Activated T-cell treated with anti-CD3 and anti-CD28 coated beads, Interleukin-2, amount 50 U/mL, for 24 hours (primary cell): ENCODE measurements around the gene DMWD.
"Not testable (repeated sequence)": the region's sequence is repeated elsewhere in the genome, so short reads cannot be mapped to it uniquely, and the experiment has no call there.

Experiments
- DNase-seq: peaks from one replicate; pipeline ENCODE4 v3.0.0-alpha.2; 2020
- H3K27ac Mint-ChIP-seq: 2 replicates; pipeline ENCODE4 v1.8.0; 2020; ENCODE audit warnings: mild to moderate bottlenecking, mixed read lengths
- H3K27me3 Mint-ChIP-seq: 2 replicates; pipeline ENCODE4 v1.8.0; 2020; ENCODE audit warnings: mixed read lengths
- H3K36me3 Mint-ChIP-seq: 2 replicates; pipeline ENCODE4 v1.8.0; 2020; ENCODE audit warnings: low read depth, mixed read lengths
- H3K4me1 Mint-ChIP-seq: 2 replicates; pipeline ENCODE4 v1.8.0; 2020; ENCODE audit warnings: low read depth, mixed read lengths
- H3K4me3 Mint-ChIP-seq: 2 replicates; pipeline ENCODE4 v1.8.0; 2020; ENCODE audit warnings: mild to moderate bottlenecking, moderate library complexity, mixed read lengths
- H3K9me3 Mint-ChIP-seq: 2 replicates; pipeline ENCODE4 v1.8.0; 2020; ENCODE audit warnings: mixed read lengths

DMWD gene

GRCh38 chr19:45764945-45765701, 27.5 kb downstream of the DMWD start:
- H3K36me3 Mint-ChIP-seq: no peaks in the 10 kb centered on the region
- peaks cover 10% of the 10 kb centered on the region for H3K4me1 Mint-ChIP-seq
- H3K27me3 Mint-ChIP-seq: peaks cover 32% of the 10 kb centered on the region
- no peaks in the 10 kb centered on the region for H3K9me3 Mint-ChIP-seq
- no peak overlapping the region for H3K27ac Mint-ChIP-seq
- no peak overlapping the region for H3K4me3 Mint-ChIP-seq
- DNase-seq: no peak

- Mint-ChIP-seq H3K36me3 (no peaks in the 10 kb centered on the region), H3K27me3 (peaks cover 32% of the 10 kb centered on the region), H3K4me1 (peaks cover 5% of the 10 kb centered on the region), H3K4me3 (no peak overlapping the region), H3K27ac (no peak overlapping the region), H3K9me3 (no peaks in the 10 kb centered on the region)
- no peak for DNase-seq
Observed at GRCh38 chr19:45764475-45764874, 28.2 kb downstream of the DMWD start.

GRCh38 chr19:45763691-45764294, 28.9 kb downstream of the DMWD start:
- peaks cover 3% of the 10 kb centered on the region for H3K4me1 Mint-ChIP-seq

GRCh38 chr19:45762870-45763631, 29.6 kb downstream of the DMWD start:
- H3K27me3 Mint-ChIP-seq: peaks cover 28% of the 10 kb centered on the region
- H3K36me3 Mint-ChIP-seq: no peaks in the 10 kb centered on the region
- no peak for DNase-seq

More at GRCh38 chr19:45763691-45764294, 28.9 kb downstream of the DMWD start:
- DNase-seq: no peak
- H3K27ac Mint-ChIP-seq: no peak overlapping the region
- no peaks in the 10 kb centered on the region for H3K36me3 Mint-ChIP-seq
- no peaks in the 10 kb centered on the region for H3K9me3 Mint-ChIP-seq
- peaks cover 30% of the 10 kb centered on the region for H3K27me3 Mint-ChIP-seq
- H3K4me3 Mint-ChIP-seq: no peak overlapping the region

GRCh38 chr19:45761714-45762113, 30.9 kb downstream of the DMWD start:
- Mint-ChIP-seq H3K4me3 (no peak overlapping the region), H3K4me1 (no peaks in the 10 kb centered on the region), H3K27me3 (peaks cover 19% of the 10 kb centered on the region), H3K36me3 (no peaks in the 10 kb centered on the region), H3K27ac (no peak overlapping the region), H3K9me3 (no peaks in the 10 kb centered on the region)
- no peak for DNase-seq

More at GRCh38 chr19:45762870-45763631, 29.6 kb downstream of the DMWD start:
- H3K27ac Mint-ChIP-seq: no peak overlapping the region
- no peaks in the 10 kb centered on the region for H3K9me3 Mint-ChIP-seq
- no peak overlapping the region for H3K4me3 Mint-ChIP-seq
- peaks cover under 1% of the 10 kb centered on the region for H3K4me1 Mint-ChIP-seq

GRCh38 chr19:45758921-45759320, 33.7 kb downstream of the DMWD start:
- no peak for DNase-seq
- H3K27me3 Mint-ChIP-seq: no peaks in the 10 kb centered on the region
- H3K9me3 Mint-ChIP-seq: no peaks in the 10 kb centered on the region
- H3K4me3 Mint-ChIP-seq: no peak overlapping the region
- H3K36me3 Mint-ChIP-seq: no peaks in the 10 kb centered on the region
- no peak overlapping the region for H3K27ac Mint-ChIP-seq
- H3K4me1 Mint-ChIP-seq: no peaks in the 10 kb centered on the region

GRCh38 chr19:45757695-45758094, 35.0 kb downstream of the DMWD start:
- Mint-ChIP-seq H3K27ac (no peak overlapping the region), H3K36me3 (no peaks in the 10 kb centered on the region)

GRCh38 chr19:45754323-45754722, 38.3 kb downstream of the DMWD start:
- no peak overlapping the region for H3K4me3 Mint-ChIP-seq
- no peaks in the 10 kb centered on the region for H3K36me3 Mint-ChIP-seq
- no peak overlapping the region for H3K27ac Mint-ChIP-seq
- DNase-seq: no peak
- no peaks in the 10 kb centered on the region for H3K4me1 Mint-ChIP-seq
- H3K9me3 Mint-ChIP-seq: no peaks in the 10 kb centered on the region
- H3K27me3 Mint-ChIP-seq: no peaks in the 10 kb centered on the region

More at GRCh38 chr19:45757695-45758094, 35.0 kb downstream of the DMWD start:
- DNase-seq: no peak
- H3K9me3 Mint-ChIP-seq: no peaks in the 10 kb centered on the region
- H3K4me1 Mint-ChIP-seq: no peaks in the 10 kb centered on the region
- no peak overlapping the region for H3K4me3 Mint-ChIP-seq
- H3K27me3 Mint-ChIP-seq: no peaks in the 10 kb centered on the region

- H3K9me3 Mint-ChIP-seq: no peaks in the 10 kb centered on the region
Observed at GRCh38 chr19:45753548-45753947, 39.1 kb downstream of the DMWD start.

GRCh38 chr19:45752639-45753038, 40.0 kb downstream of the DMWD start:
- Mint-ChIP-seq H3K4me3 (no peak overlapping the region), H3K36me3 (no peaks in the 10 kb centered on the region), H3K9me3 (no peaks in the 10 kb centered on the region), H3K4me1 (no peaks in the 10 kb centered on the region), H3K27me3 (no peaks in the 10 kb centered on the region), H3K27ac (no peak overlapping the region)
- DNase-seq: no peak

More at GRCh38 chr19:45753548-45753947, 39.1 kb downstream of the DMWD start:
- H3K36me3 Mint-ChIP-seq: no peaks in the 10 kb centered on the region
- no peaks in the 10 kb centered on the region for H3K4me1 Mint-ChIP-seq
- no peaks in the 10 kb centered on the region for H3K27me3 Mint-ChIP-seq
- no peak overlapping the region for H3K4me3 Mint-ChIP-seq
- no peak overlapping the region for H3K27ac Mint-ChIP-seq
- DNase-seq: no peak

- not testable (repeated sequence) for H3K27ac Mint-ChIP-seq, H3K4me3 Mint-ChIP-seq, H3K9me3 Mint-ChIP-seq, DNase-seq, H3K36me3 Mint-ChIP-seq, H3K27me3 Mint-ChIP-seq, H3K4me1 Mint-ChIP-seq
Observed at GRCh38 chr19:45751483-45751882, 41.2 kb downstream of the DMWD start.

GRCh38 chr19:45747513-45747912, 45.1 kb downstream of the DMWD start:
- H3K9me3 Mint-ChIP-seq: no peaks in the 10 kb centered on the region
- H3K27ac Mint-ChIP-seq: no peak overlapping the region
- H3K36me3 Mint-ChIP-seq: no peaks in the 10 kb centered on the region
- no peaks in the 10 kb centered on the region for H3K4me1 Mint-ChIP-seq
- DNase-seq: no peak
- no peak overlapping the region for H3K4me3 Mint-ChIP-seq
- peaks cover 5% of the 10 kb centered on the region for H3K27me3 Mint-ChIP-seq

GRCh38 chr19:45746866-45747265, 45.8 kb downstream of the DMWD start:
- DNase-seq: no peak
- Mint-ChIP-seq H3K4me3 (no peak overlapping the region), H3K27ac (no peak overlapping the region), H3K36me3 (no peaks in the 10 kb centered on the region), H3K9me3 (no peaks in the 10 kb centered on the region), H3K27me3 (peaks cover 8% of the 10 kb centered on the region), H3K4me1 (no peaks in the 10 kb centered on the region)

GRCh38 chr19:45745606-45746005, 47.0 kb downstream of the DMWD start:
- Mint-ChIP-seq H3K4me1 (no peaks in the 10 kb centered on the region), H3K9me3 (no peaks in the 10 kb centered on the region), H3K27ac (no peak overlapping the region), H3K27me3 (peaks cover 8% of the 10 kb centered on the region), H3K4me3 (no peak overlapping the region), H3K36me3 (no peaks in the 10 kb centered on the region)
- no peak for DNase-seq

GRCh38 chr19:45742969-45743368, 49.7 kb downstream of the DMWD start:
- Mint-ChIP-seq H3K36me3 (no peaks in the 10 kb centered on the region), H3K4me3 (no peak overlapping the region), H3K9me3 (no peaks in the 10 kb centered on the region), H3K27ac (no peak overlapping the region), H3K27me3 (peaks cover 8% of the 10 kb centered on the region), H3K4me1 (no peaks in the 10 kb centered on the region)
- no peak for DNase-seq
